H1 (cell line): ENCODE data around the gene NXPH2. TPM values are rescaled to one million over a fixed set of nuclear protein-coding genes. Genes with fewer than 3 reads are reported as not detected.
A peak's percentile ranks its signal among the peaks of the same experiment; 100 is the strongest.

ENCODE experiments used
- CTCF ChIA-PET: fragments of 300-600 bp; sonication (Branson Sonifier 250); formaldehyde crosslinking; loops from one replicate; lab custom pipeline; 2021; ENCODE audit not compliant: partially characterized antibody; lab: Charles Lee
- POLR2A ChIA-PET: fragments of 300-600 bp; sonication (Branson Sonifier 250); formaldehyde crosslinking; loops from one replicate; lab custom pipeline; 2021; ENCODE audit warnings: inconsistent platforms; ENCODE audit not compliant: partially characterized antibody; lab: Charles Lee
- DNase-seq, 2 experiments: peaks; one replicate each; pipeline versions ENCODE4 v3.0.0 to v3.0.0-alpha.2; 2010 to 2022; ENCODE audit warnings: low spot score in 2 of 2, low read depth in 1 of 2, mixed read lengths in 1 of 2
- FAIRE-seq: peaks from 2 replicates; lab custom pipeline; 2011; peaks lifted over from hg19 to GRCh38; lab: Jason Lieb, UNC
- H2AFZ ChIP-seq: 2 replicates; pipeline ENCODE4 v1.8.1; 2012; ENCODE audit warnings: low read length, inconsistent platforms
- H2AK5ac ChIP-seq: 2 replicates; pipeline ENCODE4 v1.6.1; 2013; ENCODE audit warnings: low read depth, low read length
- H2BK120ac ChIP-seq: replicated peaks from 2 replicates; pipeline ENCODE3; 2013; ENCODE audit warnings: low read depth, low read length, inconsistent platforms
- H2BK12ac ChIP-seq: 2 replicates; pipeline ENCODE4 v1.6.1; 2013; ENCODE audit warnings: low read depth, low read length
- H2BK15ac ChIP-seq: 2 replicates; pipeline ENCODE4 v1.6.1; 2013; ENCODE audit warnings: low read length
- H2BK20ac ChIP-seq: 2 replicates; pipeline ENCODE4 v1.6.1; 2013; ENCODE audit warnings: low read length
- H2BK5ac ChIP-seq: 2 replicates; pipeline ENCODE4 v1.6.1; 2013; ENCODE audit warnings: low read depth, low read length
- H3K14ac ChIP-seq: 2 replicates; pipeline ENCODE4 v1.6.1; 2013; ENCODE audit warnings: inconsistent platforms; ENCODE audit not compliant: insufficient read length
- H3K18ac ChIP-seq: 2 replicates; pipeline ENCODE4 v1.6.1; 2013; ENCODE audit warnings: low read length; ENCODE audit errors: extremely low read depth
- H3K23ac ChIP-seq: 2 replicates; pipeline ENCODE4 v1.6.1; 2013; ENCODE audit warnings: inconsistent platforms; ENCODE audit not compliant: insufficient read length
- H3K23me2 ChIP-seq: 2 replicates; pipeline ENCODE4 v1.6.1; 2013; ENCODE audit warnings: low read depth, low read length
- H3K27ac ChIP-seq: 2 replicates; pipeline ENCODE4 v1.6.1; 2011; ENCODE audit warnings: low read depth, low read length, inconsistent platforms
- H3K27me3 ChIP-seq, 4 experiments: replicated peaks in 1 of 4; 1 replicate in 1 of 4; 2 replicates in 3 of 4; pipeline versions ENCODE4 v1.6.1 to v1.8.1; 2011 to 2013; ENCODE audit warnings: low read length in 3 of 4, mild to moderate bottlenecking in 3 of 4, inconsistent platforms in 2 of 4, mixed read lengths in 2 of 4, moderate library complexity in 1 of 4; ENCODE audit not compliant: control insufficient read depth in 3 of 4, insufficient read depth in 3 of 4; ENCODE audit errors: extremely low read depth in 1 of 4
- H3K36me3 ChIP-seq, 4 experiments: 2 replicates each; pipeline versions ENCODE4 v1.6.1 to v1.8.1; 2011 to 2013; ENCODE audit warnings: mild to moderate bottlenecking in 4 of 4, low read length in 3 of 4, moderate library complexity in 2 of 4, control low read depth in 1 of 4, inconsistent platforms in 1 of 4; ENCODE audit not compliant: insufficient read depth in 4 of 4, control insufficient read depth in 2 of 4
- H3K4ac ChIP-seq: replicated peaks from 2 replicates; pipeline ENCODE3; 2013; ENCODE audit warnings: low read length, low read depth, mixed read lengths, inconsistent platforms; ENCODE audit not compliant: insufficient read length
- H3K4me1 ChIP-seq, 4 experiments: replicated peaks in 1 of 4; 1 replicate in 1 of 4; 2 replicates in 3 of 4; pipeline versions ENCODE4 v1.6.1 to v1.8.1; 2011 to 2013; ENCODE audit warnings: low read length in 3 of 4, inconsistent platforms in 2 of 4, mixed read lengths in 1 of 4; ENCODE audit not compliant: insufficient read depth in 4 of 4, control insufficient read depth in 3 of 4
- H3K4me2 ChIP-seq, 2 experiments: 2 replicates each; pipeline versions ENCODE4 v1.6.1 to v1.8.1; 2011 to 2013; ENCODE audit warnings: low read depth in 2 of 2, low read length in 2 of 2, control low read depth in 1 of 2, inconsistent platforms in 1 of 2, mild to moderate bottlenecking in 1 of 2; ENCODE audit not compliant: insufficient read depth in 1 of 2
- H3K4me3 ChIP-seq, 4 experiments: fragments of 200-600, 300-600 bp in 1 of 4; sonication (generic), shearing (Covaris generic), sonication (Bioruptor Twin) in 1 of 4; 2 replicates each; pipeline versions ENCODE4 v1.5.1 to v1.8.1; 2011 to 2016; ENCODE audit warnings: low read length in 4 of 4, low read depth in 3 of 4, control low read depth in 2 of 4, inconsistent platforms in 2 of 4, mild to moderate bottlenecking in 2 of 4, mixed read lengths in 1 of 4, moderate library complexity in 1 of 4; ENCODE audit not compliant: insufficient read depth in 2 of 4; ENCODE audit errors: extremely low read depth in 1 of 4
- H3K56ac ChIP-seq: replicated peaks from 2 replicates; pipeline ENCODE3; 2013; ENCODE audit warnings: low read depth, mild to moderate bottlenecking, mixed read lengths, low read length, inconsistent platforms; ENCODE audit not compliant: insufficient read length
- H3K79me1 ChIP-seq: 2 replicates; pipeline ENCODE4 v1.6.1; 2013; ENCODE audit warnings: low read depth, low read length, control low read depth
- H3K79me2 ChIP-seq, 2 experiments: 2 replicates each; pipeline versions ENCODE4 v1.6.1 to v1.8.1; 2012 to 2013; ENCODE audit warnings: low read length in 2 of 2, mild to moderate bottlenecking in 2 of 2, inconsistent platforms in 1 of 2; ENCODE audit not compliant: insufficient read depth in 2 of 2, control insufficient read depth in 1 of 2
- H3K9ac ChIP-seq, 4 experiments: replicated peaks in 1 of 4; 1 replicate in 1 of 4; 2 replicates in 3 of 4; pipeline versions ENCODE4 v1.6.1 to v1.8.1; 2011 to 2013; ENCODE audit warnings: low read depth in 3 of 4, low read length in 3 of 4, control low read depth in 2 of 4, mild to moderate bottlenecking in 2 of 4, moderate library complexity in 2 of 4, inconsistent platforms in 1 of 4; ENCODE audit errors: extremely low read depth in 1 of 4
- H3K9me3 ChIP-seq, 2 experiments: 2 replicates each; pipeline versions ENCODE4 v1.6.1 to v1.8.1; 2012 to 2013; ENCODE audit warnings: mild to moderate bottlenecking in 2 of 2, moderate library complexity in 2 of 2, control low read depth in 1 of 2, inconsistent platforms in 1 of 2, low read depth in 1 of 2, low read length in 1 of 2, mixed read lengths in 1 of 2; ENCODE audit not compliant: insufficient read depth in 2 of 2
- H4K20me1 ChIP-seq, 2 experiments: replicated peaks in 1 of 2; 2 replicates each; pipeline versions ENCODE3 to v1.8.1; 2011 to 2013; ENCODE audit warnings: inconsistent platforms in 2 of 2, low read length in 2 of 2, mild to moderate bottlenecking in 1 of 2; ENCODE audit not compliant: insufficient read depth in 2 of 2, control insufficient read depth in 1 of 2
- H4K5ac ChIP-seq: 2 replicates; pipeline ENCODE4 v1.6.1; 2013; ENCODE audit warnings: low read length, low read depth, mixed read lengths, inconsistent platforms; ENCODE audit not compliant: insufficient read length
- H4K8ac ChIP-seq: 2 replicates; pipeline ENCODE4 v1.8.0; 2013; ENCODE audit warnings: mild to moderate bottlenecking, moderate library complexity, low read length, inconsistent platforms; ENCODE audit not compliant: insufficient read depth; ENCODE audit errors: extremely low read depth
- H4K91ac ChIP-seq: replicated peaks from 2 replicates; pipeline ENCODE3; 2013; ENCODE audit warnings: low read length, mixed read lengths, inconsistent platforms; ENCODE audit not compliant: insufficient read length
- HDAC2 ChIP-seq, 2 experiments: fragments of 300-600 bp in 1 of 2; sonication (generic) in 1 of 2; IDR thresholded peaks; 2 replicates each; pipeline ENCODE4 v1.6.1; 2011 to 2012; ENCODE audit warnings: low read depth in 2 of 2, low read length in 2 of 2, mild to moderate bottlenecking in 2 of 2, moderate library complexity in 2 of 2, borderline replicate concordance in 1 of 2, inconsistent platforms in 1 of 2
- KDM4A ChIP-seq: IDR thresholded peaks from one replicate; pipeline ENCODE4 v1.7.1; 2012; ENCODE audit warnings: low read depth, mild to moderate bottlenecking, moderate library complexity, low read length, inconsistent platforms; ENCODE audit not compliant: severe bottlenecking
- TAF7 ChIP-seq: optimal IDR thresholded peaks from 2 replicates; pipeline ENCODE3; 2011; ENCODE audit warnings: low read depth, mild to moderate bottlenecking, inconsistent platforms, low read length, moderate library complexity, borderline replicate concordance
- TBP ChIP-seq: IDR thresholded peaks from 2 replicates; pipeline ENCODE4 v1.6.1; 2011; ENCODE audit warnings: low read depth, low read length, improper control_type of control experiment
- WGBS, 2 experiments: shearing (Covaris generic) in 1 of 2; methylation state at CpG; one replicate each; pipeline versions ENCODE4 v1.1.6 to v1.1.7; 2013 to 2015; ENCODE audit warnings: low lambda C conversion rate in 2 of 2, mixed read lengths in 2 of 2, inconsistent platforms in 1 of 2, low coverage in 1 of 2, missing lambda C conversion rate in 1 of 2; ENCODE audit not compliant: insufficient replicate concordance in 2 of 2, insufficient coverage in 1 of 2, insufficient read length in 1 of 2; ENCODE audit errors: extremely low coverage in 1 of 2, missing lambda C conversion rate in 1 of 2; 5-methylcytosine and 5-hydroxymethylcytosine counted together
- polyA plus RNA-seq, 7 experiments: library from polyadenylated mRNA; depleted of rRNA in 3 of 7; stranded (reverse) in 5 of 7; unstranded in 2 of 7; fragments of >200 nt in 5 of 7; fragments of 200-250 nt in 2 of 7; gene quantifications; 1 replicate in 5 of 7; 2 replicates in 1 of 7; 4 replicates in 1 of 7; pipeline versions ENCODE4 v1.2.1 to v1.2.3, GENCODE V29; 2011 to 2013; ENCODE audit warnings: missing spikeins in 2 of 7, mixed read lengths in 2 of 7
- total RNA-seq: library from RNA; stranded (reverse); fragmentation: NEBNext Ultra II Directional; extraction: Animal tissue kit (Norgen Biotek cat#: 25700); gene quantifications from 2 replicates; pipeline ENCODE4 v1.2.1, GENCODE V29; 2021

Gene NXPH2
- total and polyA plus RNA-seq, 2 of the 8 experiments (the other 6 are each of a cell fraction or from before 2014, with no cell fraction given): 1.9 to 6.9 TPM

DNA sequence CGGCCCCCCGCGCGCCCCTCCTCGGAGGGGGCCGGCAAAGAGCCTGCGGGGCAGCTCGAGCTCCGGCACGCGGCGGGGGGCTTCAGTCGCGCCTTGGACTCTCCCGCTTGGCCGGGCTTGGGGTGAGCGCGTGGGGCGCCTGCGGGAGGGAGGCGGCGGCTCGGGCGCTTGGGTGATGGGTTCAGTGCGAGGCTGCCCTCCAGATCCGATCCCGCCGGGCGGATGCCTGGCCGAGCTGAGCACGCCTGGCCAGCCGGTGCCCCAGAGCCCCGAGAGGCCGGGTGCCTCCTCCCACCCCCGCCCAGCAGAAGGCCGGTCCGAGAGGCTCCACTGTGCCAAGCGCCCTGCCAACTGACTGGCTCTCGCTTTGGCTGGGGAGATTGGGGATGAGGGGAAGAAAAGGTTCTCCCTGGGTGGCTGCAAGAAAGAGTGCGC is 273 bp upstream of the NXPH2 start:
- Histone ChIP-seq H2BK120ac (no peak overlapping the region), H3K4me3 (peak overlapping the region; percentile 48 to 79 (median 60); a peak in 7 of 8 replicates), H3K27me3 (peaks cover 5 to 38% (median 26%) of the 10 kb centered on the region in 4 experiments), H3K9ac (peak overlapping the region in 1 of 4 experiments; percentile 69; a peak in 3 of 7 replicates), H3K23me2 (peaks cover 19% of the 10 kb centered on the region; the same call in 1 of the 2 replicates), H3K56ac (no peak overlapping the region), H3K27ac (no peak overlapping the region), H3K79me1 (no peaks in the 10 kb centered on the region), H3K18ac (peak overlapping the region; percentile 33; the same call in 1 of the 2 replicates), H2BK12ac (no peak overlapping the region), H3K4me2 (peak overlapping the region; percentile 88 to 95), H3K14ac (no peak overlapping the region), H2BK5ac (no peak overlapping the region), H4K91ac (no peak overlapping the region), H2BK20ac (no peak overlapping the region), H3K9me3 (no peaks in the 10 kb centered on the region), H3K4me1 (peaks cover 2 to 17% (median 11%) of the 10 kb centered on the region in 4 experiments; a peak in 5 of 7 replicates), H3K4ac (no peak overlapping the region), H4K8ac (peak overlapping the region; percentile 51; the same call in 1 of the 2 replicates), H3K23ac (no peak overlapping the region), H3K36me3 (no peaks in the 10 kb centered on the region), H4K20me1 (no peaks in the 10 kb centered on the region), H4K5ac (no peak overlapping the region), H3K79me2 (peaks cover 0 to 32% of the 10 kb centered on the region in 2 experiments; a peak in 2 of 4 replicates), H2BK15ac (no peak overlapping the region), H2AFZ (no peak overlapping the region; the same call in 1 of the 2 replicates), H2AK5ac (no peak overlapping the region)
- FAIRE-seq (no peak), DNase-seq (peak in 1 of 2 experiments; percentile 80)
- ChIA-PET CTCF (interaction anchor here (0.7 to 2.4 kb wide), 4 partner anchors 10 to 46 kb away, joined by 3 to 6 read pairs (median 4); no protein-coding TSS in a partner anchor), POLR2A (interaction anchor here (0.8 to 1.2 kb wide), 2 partner anchors 36 to 46 kb away, joined by 3 read pairs; no protein-coding TSS in a partner anchor)
- TF ChIP-seq TAF7 (no peak), HDAC2 (IDR thresholded peaks at IDR 0.05; ENCODE audit: borderline replicate concordance in 1 of 2, low read depth in 2 of 2, low read length in 2 of 2) (0 out of 4 replicates have a peak, but pooled peaks of 1 of the 2 experiments have one; percentile 9), TBP (0 out of 2 replicates have a peak, but pooled peaks have one; percentile 17), KDM4A (peak; percentile 42)
- 8% methylated on average over 8 of the region's 40 CpGs; no CpG with 5 or more reads in 1 of the 2 experiments for WGBS, 2 experiments
